Mesothelial cell of epicardium (in vitro differentiated cells): ENCODE results near the gene AWAT2. TPM values are rescaled to one million over a fixed set of nuclear protein-coding genes. Genes with fewer than 3 reads are reported as not detected.

Source experiments
- DNase-seq, 2 experiments: peaks; one replicate each; pipeline ENCODE4 v3.0.0; 2021; ENCODE audit warnings: low spot score in 2 of 2; ENCODE audit not compliant: unreplicated experiment in 2 of 2
- H3K27ac Mint-ChIP-seq: 2 replicates; pipeline ENCODE4 v1.8.0; 2021; ENCODE audit warnings: mixed read lengths
- H3K27me3 Mint-ChIP-seq: 2 replicates; pipeline ENCODE4 v1.8.0; 2021; ENCODE audit warnings: low read depth, mixed read lengths
- H3K36me3 Mint-ChIP-seq: 2 replicates; pipeline ENCODE4 v1.8.0; 2021; ENCODE audit warnings: mixed read lengths
- H3K4me1 Mint-ChIP-seq: 2 replicates; pipeline ENCODE4 v1.8.0; 2021; ENCODE audit warnings: mixed read lengths
- H3K4me3 Mint-ChIP-seq: 2 replicates; pipeline ENCODE4 v1.8.0; 2021; ENCODE audit warnings: mild to moderate bottlenecking, moderate library complexity, mixed read lengths
- H3K9me3 Mint-ChIP-seq: 2 replicates; pipeline ENCODE4 v1.8.0; 2021; ENCODE audit warnings: mixed read lengths
- CTCF ChIP-seq: fragments of 200-600 bp; sonication (generic); IDR thresholded peaks from one replicate; pipeline ENCODE4 v1.5.0; 2021; ENCODE audit warnings: antibody characterized with exemption; ENCODE audit not compliant: unreplicated experiment
- total RNA-seq: library from RNA; stranded (reverse); gene quantifications from 3 replicates; pipeline ENCODE4 v1.2.1, GENCODE V29; 2021

The AWAT2 gene
- total RNA-seq, 1 donor from 2014 or later: not detected

- H3K4me1 Mint-ChIP-seq: peaks cover 5% of the 10 kb centered on the region
- no peak overlapping the region for H3K27ac Mint-ChIP-seq
- peaks cover 16% of the 10 kb centered on the region for H3K9me3 Mint-ChIP-seq
- DNase-seq: no peak
- TF ChIP-seq CTCF: no peak
- no peaks in the 10 kb centered on the region for H3K36me3 Mint-ChIP-seq
- no peaks in the 10 kb centered on the region for H3K27me3 Mint-ChIP-seq
- H3K4me3 Mint-ChIP-seq: no peak overlapping the region
Measured at GRCh38 chrX:70025464-70025863, 24.3 kb downstream of the AWAT2 start.

- Mint-ChIP-seq H3K36me3 (no peaks in the 10 kb centered on the region), H3K4me3 (no peak overlapping the region), H3K4me1 (peaks cover 5% of the 10 kb centered on the region), H3K9me3 (peaks cover 37% of the 10 kb centered on the region), H3K27me3 (no peaks in the 10 kb centered on the region), H3K27ac (no peak overlapping the region)
- DNase-seq: no peak
- no peak for TF ChIP-seq CTCF
Measured at GRCh38 chrX:70022616-70023015, 27.1 kb downstream of the AWAT2 start.

- Mint-ChIP-seq H3K9me3 (peaks cover 48% of the 10 kb centered on the region), H3K36me3 (no peaks in the 10 kb centered on the region)
Measured at GRCh38 chrX:70016513-70016912, 33.2 kb downstream of the AWAT2 start.

GRCh38 chrX:70013466-70014381 lies 36.0 kb downstream of the AWAT2 start:
- Mint-ChIP-seq H3K4me1 (no peaks in the 10 kb centered on the region), H3K27ac (no peak overlapping the region), H3K4me3 (no peak overlapping the region), H3K36me3 (no peaks in the 10 kb centered on the region), H3K9me3 (peaks cover 51% of the 10 kb centered on the region), H3K27me3 (no peaks in the 10 kb centered on the region)
- no peak for DNase-seq
- TF ChIP-seq CTCF: no peak

More at GRCh38 chrX:70016513-70016912, 33.2 kb downstream of the AWAT2 start:
- TF ChIP-seq CTCF: no peak
- Mint-ChIP-seq H3K27ac (no peak overlapping the region), H3K27me3 (no peaks in the 10 kb centered on the region), H3K4me1 (no peaks in the 10 kb centered on the region), H3K4me3 (no peak overlapping the region)
- no peak for DNase-seq

GRCh38 chrX:70012756-70013155 lies 37.0 kb downstream of the AWAT2 start:
- Mint-ChIP-seq H3K9me3 (peaks cover 44% of the 10 kb centered on the region), H3K36me3 (no peaks in the 10 kb centered on the region), H3K4me1 (no peaks in the 10 kb centered on the region), H3K27me3 (no peaks in the 10 kb centered on the region), H3K4me3 (no peak overlapping the region), H3K27ac (no peak overlapping the region)
- TF ChIP-seq CTCF: no peak
- DNase-seq: no peak
